Measurements from ENCODE around the gene GLP2R.

- TF ChIP-seq CTCF (IDR thresholded peaks at IDR 0.05; ENCODE audit: control extremely low read depth in 1 of 3, insufficient read depth in 1 of 3, low read depth in 1 of 3, low read length in 3 of 3) (no peak), BRCA1 (IDR thresholded peaks at IDR 0.05; ENCODE audit: low read depth, low read length) (no peak)
These were observed 92.6 kb downstream of the GLP2R start for GRCh38 chr17:9918352-9918751.

All from H1 (cell line).